Endothelial cell of umbilical vein (primary cell): ENCODE data around the gene COL17A1. TPM values are rescaled to one million over a fixed set of nuclear protein-coding genes. Genes with fewer than 3 reads are reported as not detected.

ENCODE experiments used
- BruUV-seq: library from RNA; stranded (reverse); fragments of 400-500 nt; replicated peaks from 2 replicates; lab custom pipeline; 2021; lab: Mats Ljungman, UMichigan
- CTCF ChIA-PET: fragments of 300-600, 350-600 bp; sonication (Branson Sonifier 250); formaldehyde crosslinking; loops from one replicate; lab custom pipeline; 2021; ENCODE audit warnings: antibody characterized with exemption, inconsistent platforms; lab: Charles Lee
- POLR2A ChIA-PET: fragments of 300-600, 350-600 bp; sonication (Branson Sonifier 250); formaldehyde crosslinking; loops from one replicate; lab custom pipeline; 2021; ENCODE audit warnings: antibody characterized with exemption, inconsistent platforms; lab: Charles Lee
- DNase-seq: peaks from one replicate; pipeline ENCODE4 v3.0.0-alpha.2; 2011; ENCODE audit warnings: low read depth, low spot score
- FAIRE-seq: peaks from 2 replicates; lab custom pipeline; 2011; peaks lifted over from hg19 to GRCh38; lab: Jason Lieb, UNC
- H2AFZ ChIP-seq: 2 replicates; pipeline ENCODE4 v1.6.0; 2012; ENCODE audit warnings: low read depth, low read length, control low read depth, inconsistent platforms
- H3K27ac ChIP-seq: 2 replicates; pipeline ENCODE4 v1.5.1; 2011; ENCODE audit warnings: low read depth, mild to moderate bottlenecking, control low read depth, low read length, moderate library complexity; ENCODE audit not compliant: insufficient read depth
- H3K27me3 ChIP-seq, 2 experiments: 2 replicates each; pipeline versions ENCODE4 v1.6.0 to v1.6.1; 2011; ENCODE audit warnings: low read length in 2 of 2, mixed read lengths in 1 of 2; ENCODE audit not compliant: control insufficient read depth in 2 of 2, insufficient read depth in 2 of 2
- H3K36me3 ChIP-seq, 2 experiments: 2 replicates in 1 of 2; 3 replicates in 1 of 2; pipeline ENCODE4 v1.5.1; 2011; ENCODE audit warnings: low read length in 2 of 2, mild to moderate bottlenecking in 1 of 2, moderate library complexity in 1 of 2; ENCODE audit not compliant: control insufficient read depth in 2 of 2, insufficient read depth in 2 of 2; ENCODE audit errors: extremely low read depth in 1 of 2
- H3K4me1 ChIP-seq: 3 replicates; pipeline ENCODE4 v1.5.1; 2011; ENCODE audit warnings: mild to moderate bottlenecking, low read length; ENCODE audit not compliant: control insufficient read depth, insufficient read depth; ENCODE audit errors: extremely low read depth
- H3K4me2 ChIP-seq: 2 replicates; pipeline ENCODE4 v1.6.1; 2011; ENCODE audit warnings: low read length, control low read depth, mixed read lengths; ENCODE audit not compliant: insufficient read depth
- H3K4me3 ChIP-seq, 3 experiments: fragments of 200-600 bp in 1 of 3; sonication (generic), shearing (Covaris generic) in 1 of 3; replicated peaks in 1 of 3; 2 replicates each; pipeline ENCODE4 v1.5.1; 2011 to 2016; ENCODE audit warnings: control low read depth in 3 of 3, low read length in 3 of 3, mild to moderate bottlenecking in 2 of 3, inconsistent platforms in 1 of 3, low read depth in 1 of 3, moderate library complexity in 1 of 3; ENCODE audit not compliant: insufficient read depth in 1 of 3
- H3K79me2 ChIP-seq: 2 replicates; pipeline ENCODE4 v1.6.0; 2012; ENCODE audit warnings: low read length, inconsistent platforms; ENCODE audit not compliant: control insufficient read depth, insufficient read depth
- H3K9ac ChIP-seq: replicated peaks from 2 replicates; pipeline ENCODE3; 2011; ENCODE audit warnings: low read length, control low read depth; ENCODE audit not compliant: insufficient read depth; ENCODE audit errors: extremely low read depth
- H3K9me1 ChIP-seq: replicated peaks from 3 replicates; pipeline ENCODE4 v1.6.0; 2011; ENCODE audit warnings: mild to moderate bottlenecking, low read length; ENCODE audit not compliant: control insufficient read depth, insufficient read depth; ENCODE audit errors: extremely low read depth
- H3K9me3 ChIP-seq: replicated peaks from 2 replicates; pipeline ENCODE4 v1.5.1; 2012; ENCODE audit warnings: low read length, inconsistent platforms; ENCODE audit not compliant: control insufficient read depth, insufficient read depth
- H4K20me1 ChIP-seq: replicated peaks from 2 replicates; pipeline ENCODE3; 2011; ENCODE audit warnings: mild to moderate bottlenecking, low read length; ENCODE audit not compliant: control insufficient read depth, insufficient read depth; ENCODE audit errors: extremely low read depth
- EZH2 ChIP-seq: IDR thresholded peaks from 2 replicates; pipeline ENCODE4 v1.6.1; 2012; ENCODE audit warnings: borderline replicate concordance, low read depth, mild to moderate bottlenecking, moderate library complexity, low read length, inconsistent platforms; ENCODE audit not compliant: severe bottlenecking
- FOS ChIP-seq: IDR thresholded peaks from 2 replicates; pipeline ENCODE4 v1.6.1; 2011; ENCODE audit warnings: mild to moderate bottlenecking, low read length, moderate library complexity, borderline replicate concordance; ENCODE audit not compliant: insufficient read depth
- GATA2 ChIP-seq: IDR thresholded peaks from 2 replicates; pipeline ENCODE4 v1.7.0; 2011; ENCODE audit warnings: low read depth, mild to moderate bottlenecking, moderate library complexity, mixed read lengths, low read length; ENCODE audit not compliant: insufficient read length, insufficient read depth
- JUN ChIP-seq: IDR thresholded peaks from 2 replicates; pipeline ENCODE4 v1.6.1; 2011; ENCODE audit warnings: borderline replicate concordance, low read depth; ENCODE audit not compliant: insufficient read length, insufficient read depth
- MAX ChIP-seq: IDR thresholded peaks from 2 replicates; pipeline ENCODE4 v1.6.1; 2011; ENCODE audit not compliant: insufficient read depth, insufficient read length
- MYC ChIP-seq: IDR thresholded peaks from one replicate; pipeline ENCODE4 v1.6.1; 2011; ENCODE audit warnings: mild to moderate bottlenecking, low read depth, low read length
- POLR2A ChIP-seq: IDR thresholded peaks from 2 replicates; pipeline ENCODE4 v1.6.1; 2012; ENCODE audit warnings: low read depth, mild to moderate bottlenecking, control low read depth, low read length
- POLR2AphosphoS5 ChIP-seq: IDR thresholded peaks from 2 replicates; pipeline ENCODE4 v1.6.1; 2012; ENCODE audit warnings: low read depth, mild to moderate bottlenecking, control low read depth, low read length, moderate library complexity; ENCODE audit not compliant: insufficient read depth
- dilution Hi-C: fragments of 300-500 bp; cut with MboI; formaldehyde crosslinking; loops from one replicate; pipeline ENCODE4 v1.15.0; 2019; ENCODE audit warnings: low sequenced_read_pairs; ENCODE audit not compliant: extremely low pct_ligation_motif_present
- intact Hi-C: fragments of 100-400 bp; cut with micrococcal nuclease; formaldehyde crosslinking; loops from one replicate; pipeline ENCODE4 v1.10.0; 2022
- polyA plus RNA-seq, 4 experiments: library from polyadenylated mRNA; depleted of rRNA in 3 of 4; stranded (reverse) in 3 of 4; unstranded in 1 of 4; fragments of >200 nt; gene quantifications; 2 replicates each; pipeline versions ENCODE4 v1.2.1 to v1.2.3, GENCODE V29; 2011 to 2012; ENCODE audit warnings: missing spikeins in 1 of 4
- total RNA-seq: library from RNA; stranded (reverse); gene quantifications from 2 replicates; pipeline ENCODE4 v1.2.3, GENCODE V29; 2021
- TF ChIP-seq, protein P1 (sequence below), 2 donors: IDR thresholded peaks; 1 replicate in 1 of 2; 2 replicates in 1 of 2; pipeline ENCODE4 v1.5.1; 2011; ENCODE audit warnings: low read length in 2 of 2, mild to moderate bottlenecking in 2 of 2, moderate library complexity in 2 of 2, control low read depth in 1 of 2, inconsistent platforms in 1 of 2, low read depth in 1 of 2; ENCODE audit not compliant: insufficient read depth in 1 of 2; ENCODE audit errors: extremely low read depth in 1 of 2

The COL17A1 gene
- total and polyA plus RNA-seq, 2 donors (not counting 3 experiments of a cell fraction or from before 2014, with no cell fraction given) = 0.57 to 1.3 TPM

GRCh38 chr10:104038537-104038936 lies 47.1 kb downstream of the COL17A1 start:
- Histone ChIP-seq H4K20me1 (no peaks in the 10 kb centered on the region), H3K9me3 (no peaks in the 10 kb centered on the region), H3K9me1 (no peaks in the 10 kb centered on the region), H3K4me3 (no peak overlapping the region), H3K27ac (no peak overlapping the region), H3K79me2 (no peaks in the 10 kb centered on the region), H3K4me1 (no peaks in the 10 kb centered on the region), H3K4me2 (no peak overlapping the region), H3K27me3 (no peaks in the 10 kb centered on the region), H2AFZ (no peak overlapping the region), H3K36me3 (no peaks in the 10 kb centered on the region), H3K9ac (no peak overlapping the region)
- BruUV-seq = no TSS peak
- dilution Hi-C loops = no loop called here
- ChIA-PET POLR2A (no interaction called here), CTCF (interaction anchor here (0.9 to 2.6 kb wide), 2 partner anchors 151 to 172 kb away, joined by 3 to 10 read pairs; no protein-coding TSS in a partner anchor)
- no peak for DNase-seq
- intact Hi-C loops = no loop called here
- TF ChIP-seq, protein P1, sequence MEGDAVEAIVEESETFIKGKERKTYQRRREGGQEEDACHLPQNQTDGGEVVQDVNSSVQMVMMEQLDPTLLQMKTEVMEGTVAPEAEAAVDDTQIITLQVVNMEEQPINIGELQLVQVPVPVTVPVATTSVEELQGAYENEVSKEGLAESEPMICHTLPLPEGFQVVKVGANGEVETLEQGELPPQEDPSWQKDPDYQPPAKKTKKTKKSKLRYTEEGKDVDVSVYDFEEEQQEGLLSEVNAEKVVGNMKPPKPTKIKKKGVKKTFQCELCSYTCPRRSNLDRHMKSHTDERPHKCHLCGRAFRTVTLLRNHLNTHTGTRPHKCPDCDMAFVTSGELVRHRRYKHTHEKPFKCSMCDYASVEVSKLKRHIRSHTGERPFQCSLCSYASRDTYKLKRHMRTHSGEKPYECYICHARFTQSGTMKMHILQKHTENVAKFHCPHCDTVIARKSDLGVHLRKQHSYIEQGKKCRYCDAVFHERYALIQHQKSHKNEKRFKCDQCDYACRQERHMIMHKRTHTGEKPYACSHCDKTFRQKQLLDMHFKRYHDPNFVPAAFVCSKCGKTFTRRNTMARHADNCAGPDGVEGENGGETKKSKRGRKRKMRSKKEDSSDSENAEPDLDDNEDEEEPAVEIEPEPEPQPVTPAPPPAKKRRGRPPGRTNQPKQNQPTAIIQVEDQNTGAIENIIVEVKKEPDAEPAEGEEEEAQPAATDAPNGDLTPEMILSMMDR (IDR thresholded peaks at IDR 0.05; ENCODE audit: extremely low read depth in 1 of 2, insufficient read depth in 1 of 2, low read depth in 1 of 2, low read length in 2 of 2) = no peak
- TF ChIP-seq POLR2AphosphoS5 (no peak), POLR2A (no peak), MAX (no peak), MYC (no peak), GATA2 (no peak), EZH2 (no peak), FOS (no peak), JUN (no peak)
- FAIRE-seq = no peak
